ENCODE data around the gene ABCA1.

Gene ABCA1

GRCh38 chr9:104800068-104800785 lies 127.7 kb downstream of the ABCA1 start:
- TF ChIP-seq EZH2 (IDR thresholded peaks at IDR 0.05) (no peak), FOXP2 (optimal IDR thresholded peaks at IDR 0.05; ENCODE audit: control extremely low read depth, extremely low read length, insufficient read depth) (no peak), POLR2AphosphoS5 (IDR thresholded peaks at IDR 0.05; ENCODE audit: borderline replicate concordance, low read depth, low read length) (no peak)
- Histone ChIP-seq H3K9me3 (ENCODE audit: low read depth, low read length) (no peaks in the 10 kb centered on the region), H3K36me3 (ENCODE audit: insufficient read depth, low read length) (no peaks in the 10 kb centered on the region), H3K9ac (ENCODE audit: insufficient read length) (no peak overlapping the region), H3K27ac (no peak overlapping the region), H3K4me3 (no peak overlapping the region)
- no peak for DNase-seq (ENCODE audit: low read depth, low spot score)

- H3K27ac ChIP-seq, result no peak overlapping the region
- no peaks in the 10 kb centered on the region for H3K36me3 ChIP-seq (ENCODE audit: insufficient read depth, low read length)
- DNase-seq (ENCODE audit: low read depth, low spot score), result no peak
- TF ChIP-seq FOXP2 (optimal IDR thresholded peaks at IDR 0.05; ENCODE audit: control extremely low read depth, extremely low read length, insufficient read depth) (no peak), POLR2AphosphoS5 (IDR thresholded peaks at IDR 0.05; ENCODE audit: borderline replicate concordance, low read depth, low read length) (no peak)
- H3K9ac ChIP-seq (ENCODE audit: insufficient read length), result no peak overlapping the region
- no peak overlapping the region for H3K4me3 ChIP-seq
- H3K9me3 ChIP-seq (ENCODE audit: low read depth, low read length), result no peaks in the 10 kb centered on the region
Measured at GRCh38 chr9:104798209-104798995, 129.6 kb downstream of the ABCA1 start.

GRCh38 chr9:104795857-104796256 lies 132.1 kb downstream of the ABCA1 start:
- no peaks in the 10 kb centered on the region for H3K9me3 ChIP-seq (ENCODE audit: low read depth, low read length)
- no peak overlapping the region for H3K27ac ChIP-seq
- H3K9ac ChIP-seq (ENCODE audit: insufficient read length), result no peak overlapping the region
- DNase-seq (ENCODE audit: low read depth, low spot score), result no peak
- no peak overlapping the region for H3K4me3 ChIP-seq
- no peaks in the 10 kb centered on the region for H3K36me3 ChIP-seq (ENCODE audit: insufficient read depth, low read length)
- TF ChIP-seq POLR2AphosphoS5 (IDR thresholded peaks at IDR 0.05; ENCODE audit: borderline replicate concordance, low read depth, low read length), result no peak
- no peak for TF ChIP-seq EZH2 (IDR thresholded peaks at IDR 0.05)
- TF ChIP-seq FOXP2 (optimal IDR thresholded peaks at IDR 0.05; ENCODE audit: control extremely low read depth, extremely low read length, insufficient read depth), result no peak

- no peak overlapping the region for H3K4me3 ChIP-seq
- no peaks in the 10 kb centered on the region for H3K36me3 ChIP-seq (ENCODE audit: insufficient read depth, low read length)
- no peak for DNase-seq (ENCODE audit: low read depth, low spot score)
- no peak overlapping the region for H3K27ac ChIP-seq
- no peak overlapping the region for H3K9ac ChIP-seq (ENCODE audit: insufficient read length)
- no peaks in the 10 kb centered on the region for H3K9me3 ChIP-seq (ENCODE audit: low read depth, low read length)
- no peak for TF ChIP-seq EZH2 (IDR thresholded peaks at IDR 0.05)
- TF ChIP-seq FOXP2 (optimal IDR thresholded peaks at IDR 0.05; ENCODE audit: control extremely low read depth, extremely low read length, insufficient read depth), result no peak
- no peak for TF ChIP-seq POLR2AphosphoS5 (IDR thresholded peaks at IDR 0.05; ENCODE audit: borderline replicate concordance, low read depth, low read length)
Measured at GRCh38 chr9:104795082-104795481, 132.9 kb downstream of the ABCA1 start.

GRCh38 chr9:104794070-104794469 lies 133.9 kb downstream of the ABCA1 start:
- Histone ChIP-seq H3K9ac (ENCODE audit: insufficient read length) (no peak overlapping the region), H3K36me3 (ENCODE audit: insufficient read depth, low read length) (no peaks in the 10 kb centered on the region), H3K9me3 (ENCODE audit: low read depth, low read length) (no peaks in the 10 kb centered on the region), H3K4me3 (no peak overlapping the region), H3K27ac (no peak overlapping the region)
- no peak for DNase-seq (ENCODE audit: low read depth, low spot score)
- no peak for TF ChIP-seq FOXP2 (optimal IDR thresholded peaks at IDR 0.05; ENCODE audit: control extremely low read depth, extremely low read length, insufficient read depth)

- DNase-seq (ENCODE audit: low read depth, low spot score), result no peak
- no peak overlapping the region for H3K27ac ChIP-seq
- no peak overlapping the region for H3K4me3 ChIP-seq
- H3K9me3 ChIP-seq (ENCODE audit: low read depth, low read length), result no peaks in the 10 kb centered on the region
- TF ChIP-seq POLR2AphosphoS5 (IDR thresholded peaks at IDR 0.05; ENCODE audit: borderline replicate concordance, low read depth, low read length) (no peak), FOXP2 (optimal IDR thresholded peaks at IDR 0.05; ENCODE audit: control extremely low read depth, extremely low read length, insufficient read depth) (no peak), EZH2 (IDR thresholded peaks at IDR 0.05) (no peak)
- no peak overlapping the region for H3K9ac ChIP-seq (ENCODE audit: insufficient read length)
- no peaks in the 10 kb centered on the region for H3K36me3 ChIP-seq (ENCODE audit: insufficient read depth, low read length)
Measured at GRCh38 chr9:104788251-104788650, 139.7 kb downstream of the ABCA1 start.

- Histone ChIP-seq H3K36me3 (ENCODE audit: insufficient read depth, low read length) (no peaks in the 10 kb centered on the region), H3K9me3 (ENCODE audit: low read depth, low read length) (no peaks in the 10 kb centered on the region), H3K27ac (no peak overlapping the region), H3K4me3 (no peak overlapping the region), H3K9ac (ENCODE audit: insufficient read length) (no peak overlapping the region)
- DNase-seq (ENCODE audit: low read depth, low spot score), result no peak
- TF ChIP-seq POLR2AphosphoS5 (IDR thresholded peaks at IDR 0.05; ENCODE audit: borderline replicate concordance, low read depth, low read length), result no peak
- no peak for TF ChIP-seq FOXP2 (optimal IDR thresholded peaks at IDR 0.05; ENCODE audit: control extremely low read depth, extremely low read length, insufficient read depth)
Measured at GRCh38 chr9:104787306-104788015, 140.5 kb downstream of the ABCA1 start.

- Histone ChIP-seq H3K9me3 (ENCODE audit: low read depth, low read length) (no peaks in the 10 kb centered on the region), H3K9ac (ENCODE audit: insufficient read length) (no peak overlapping the region), H3K4me3 (no peak overlapping the region), H3K36me3 (ENCODE audit: insufficient read depth, low read length) (no peaks in the 10 kb centered on the region), H3K27ac (no peak overlapping the region)
- no peak for DNase-seq (ENCODE audit: low read depth, low spot score)
- TF ChIP-seq POLR2AphosphoS5 (IDR thresholded peaks at IDR 0.05; ENCODE audit: borderline replicate concordance, low read depth, low read length), result no peak
- TF ChIP-seq EZH2 (IDR thresholded peaks at IDR 0.05), result no peak
- TF ChIP-seq FOXP2 (optimal IDR thresholded peaks at IDR 0.05; ENCODE audit: control extremely low read depth, extremely low read length, insufficient read depth), result no peak
Measured at GRCh38 chr9:104786293-104786692, 141.7 kb downstream of the ABCA1 start.
